ENCODE measurements around the gene JMJD6. TPM values are rescaled to one million over a fixed set of nuclear protein-coding genes. Genes with fewer than 3 reads are reported as not detected.

JMJD6 gene
- total RNA-seq, 1 experiment from 2014 or later, result 28.9 TPM

- Mint-ChIP-seq H3K27me3 (ENCODE audit: low read depth) (no peaks in the 10 kb centered on the region; the same call in 1 of the 2 replicates), H3K36me3 (ENCODE audit: insufficient read depth in 1 of 3, low read depth in 3 of 3) (no peaks in the 10 kb centered on the region), H3K4me3 (no peak overlapping the region), H3K27ac (no peak overlapping the region), H3K9me3 (no peaks in the 10 kb centered on the region), H3K4me1 (peaks cover 18 to 22% of the 10 kb centered on the region in 2 experiments)
- Histone ChIP-seq H3K27me3 (ENCODE audit: insufficient read depth, low read length) (no peaks in the 10 kb centered on the region), H2BK20ac (ENCODE audit: low read depth, low read length, poor library complexity, severe bottlenecking) (no peak overlapping the region), H3K4me2 (ENCODE audit: insufficient read depth, insufficient read length, low read length) (no peak overlapping the region), H3K79me1 (ENCODE audit: insufficient read depth, low read depth, low read length, poor library complexity, severe bottlenecking) (no peaks in the 10 kb centered on the region), H3T11ph (ENCODE audit: low read length) (no peak overlapping the region), H3K56ac (ENCODE audit: insufficient read length, low read depth, low read length) (no peak overlapping the region), H4K91ac (ENCODE audit: insufficient read length, low read depth, low read length) (no peak overlapping the region), H3K23me2 (ENCODE audit: insufficient read length, low read depth, low read length, poor library complexity, severe bottlenecking) (peaks cover 4% of the 10 kb centered on the region), H3K9me3 (ENCODE audit: control insufficient read depth, low read depth, low read length) (no peaks in the 10 kb centered on the region), H3K18ac (ENCODE audit: insufficient read length, low read depth, low read length) (no peak overlapping the region), H4K5ac (ENCODE audit: insufficient read length, low read depth, low read length) (no peak overlapping the region), H4K8ac (replicated peaks; ENCODE audit: insufficient read length, low read depth, low read length) (no peak overlapping the region), H2AK5ac (ENCODE audit: insufficient read length, low read length) (no peak overlapping the region), H3K4ac (ENCODE audit: low read depth, low read length) (no peak overlapping the region), H4K20me1 (ENCODE audit: control insufficient read depth, insufficient read depth, insufficient read length) (peaks cover 2% of the 10 kb centered on the region), H2BK12ac (ENCODE audit: insufficient read length, low read depth, low read length) (no peak overlapping the region), H3K9ac (ENCODE audit: extremely low read depth, insufficient read length, low read length) (no peak overlapping the region), H2BK5ac (ENCODE audit: insufficient read length, low read length) (no peak overlapping the region), H3K4me1 (ENCODE audit: insufficient read depth, low read length) (peaks cover 5% of the 10 kb centered on the region), H2BK15ac (ENCODE audit: low read depth, low read length) (no peak overlapping the region), H3K27ac (ENCODE audit: insufficient read length, low read depth, low read length) (no peak overlapping the region), H3K14ac (ENCODE audit: insufficient read depth, low read length) (no peak overlapping the region), H3K23ac (ENCODE audit: insufficient read length, low read depth, low read length) (no peak overlapping the region), H2AFZ (ENCODE audit: low read length) (no peak overlapping the region), H3K79me2 (ENCODE audit: insufficient read depth, low read length) (no peaks in the 10 kb centered on the region), H2BK120ac (ENCODE audit: low read depth, low read length, poor library complexity, severe bottlenecking) (no peak overlapping the region)
- TF ChIP-seq CTCF (conservative IDR thresholded peaks at IDR 0.05), result no peak
- no peak for DNase-seq
- WGBS (ENCODE audit: extremely low coverage, insufficient read length, low lambda C conversion rate), result no CpG with 5 or more reads among the region's 5 CpGs
Measured at GRCh38 chr17:76674600-76674999, 51.8 kb downstream of the JMJD6 start.

Data from H9 (cell line).